DOHH2 (cell line): ENCODE data around the gene LRPPRC.
"Not testable (repeated sequence)": the region's sequence is repeated elsewhere in the genome, so short reads cannot be mapped to it uniquely, and the experiment has no call there.

Source experiments
- H3F3A ChIP-seq: fragments of 200-600 bp; sonication (generic), shearing (Covaris generic); 2 replicates; pipeline ENCODE4 v1.6.0; 2016; ENCODE audit warnings: antibody characterized with exemption, mild to moderate bottlenecking; ENCODE audit not compliant: control insufficient read depth, insufficient read depth
- H3K27ac ChIP-seq: fragments of 200-600 bp; sonication (generic); 2 replicates; pipeline ENCODE4 v1.5.1; 2014; ENCODE audit warnings: low read depth, mild to moderate bottlenecking, low read length, moderate library complexity
- H3K27me3 ChIP-seq: fragments of 200-600 bp; sonication (generic); 2 replicates; pipeline ENCODE4 v1.6.1; 2014; ENCODE audit warnings: mild to moderate bottlenecking, low read length, mixed read lengths; ENCODE audit not compliant: control insufficient read depth
- H3K36me3 ChIP-seq: fragments of 200-600 bp; sonication (generic); 2 replicates; pipeline ENCODE4 v1.6.1; 2014; ENCODE audit warnings: mild to moderate bottlenecking, low read length, moderate library complexity, mixed read lengths; ENCODE audit not compliant: control insufficient read depth
- H3K4me1 ChIP-seq: fragments of 200-600 bp; sonication (generic); 2 replicates; pipeline ENCODE4 v1.6.1; 2014; ENCODE audit warnings: mild to moderate bottlenecking, low read length, mixed read lengths; ENCODE audit not compliant: control insufficient read depth
- H3K4me2 ChIP-seq: fragments of 200-600 bp; sonication (generic); 2 replicates; pipeline ENCODE4 v1.6.0; 2014; ENCODE audit warnings: mild to moderate bottlenecking, low read length, moderate library complexity
- H3K4me3 ChIP-seq: fragments of 200-600 bp; sonication (generic); 2 replicates; pipeline ENCODE4 v1.5.1; 2014; ENCODE audit warnings: mild to moderate bottlenecking, low read length, mixed read lengths
- H3K79me2 ChIP-seq: fragments of 200-600 bp; sonication (generic); 2 replicates; pipeline ENCODE4 v1.6.1; 2014; ENCODE audit warnings: mild to moderate bottlenecking, low read length, mixed read lengths; ENCODE audit not compliant: control insufficient read depth
- H3K9me2 ChIP-seq: fragments of 200-600 bp; sonication (generic); replicated peaks from 2 replicates; pipeline ENCODE4 v1.6.1; 2014; ENCODE audit warnings: mild to moderate bottlenecking, low read length, mixed read lengths; ENCODE audit not compliant: control insufficient read depth
- H3K9me3 ChIP-seq: fragments of 200-600 bp; sonication (generic); 2 replicates; pipeline ENCODE4 v1.6.1; 2014; ENCODE audit warnings: antibody characterized with exemption, low read length, mixed read lengths; ENCODE audit not compliant: control insufficient read depth, insufficient read depth
- H4K20me1 ChIP-seq: fragments of 200-600 bp; sonication (generic); 2 replicates; pipeline ENCODE4 v1.6.0; 2014; ENCODE audit warnings: low read depth, mild to moderate bottlenecking, antibody characterized with exemption, low read length, moderate library complexity; ENCODE audit not compliant: control insufficient read depth, insufficient read depth
- CTCF ChIP-seq: fragments of 200-600 bp; sonication (generic); IDR thresholded peaks from one replicate; pipeline ENCODE4 v1.5.1; 2014; ENCODE audit warnings: antibody characterized with exemption, mild to moderate bottlenecking, low read depth, low read length; ENCODE audit not compliant: poor library complexity, severe bottlenecking
- EZH2phosphoT487 ChIP-seq: fragments of 200-600 bp; sonication (generic); IDR thresholded peaks from 2 replicates; pipeline ENCODE4 v1.6.1; 2017; ENCODE audit warnings: borderline replicate concordance, mild to moderate bottlenecking, antibody characterized with exemption, low read length, moderate library complexity, mixed read lengths

LRPPRC gene

GRCh38 chr2:44016282-44016681, 20.5 kb upstream of the LRPPRC start:
- Histone ChIP-seq H3K4me2 (no peak overlapping the region), H3F3A (no peaks in the 10 kb centered on the region), H3K9me3 (no peaks in the 10 kb centered on the region), H3K79me2 (no peaks in the 10 kb centered on the region), H3K27me3 (peaks cover 11% of the 10 kb centered on the region), H3K27ac (no peak overlapping the region), H3K9me2 (no peaks in the 10 kb centered on the region), H4K20me1 (no peaks in the 10 kb centered on the region), H3K36me3 (no peaks in the 10 kb centered on the region), H3K4me1 (no peaks in the 10 kb centered on the region), H3K4me3 (no peak overlapping the region)
- no peak for TF ChIP-seq CTCF
- TF ChIP-seq EZH2phosphoT487: no peak

DNA sequence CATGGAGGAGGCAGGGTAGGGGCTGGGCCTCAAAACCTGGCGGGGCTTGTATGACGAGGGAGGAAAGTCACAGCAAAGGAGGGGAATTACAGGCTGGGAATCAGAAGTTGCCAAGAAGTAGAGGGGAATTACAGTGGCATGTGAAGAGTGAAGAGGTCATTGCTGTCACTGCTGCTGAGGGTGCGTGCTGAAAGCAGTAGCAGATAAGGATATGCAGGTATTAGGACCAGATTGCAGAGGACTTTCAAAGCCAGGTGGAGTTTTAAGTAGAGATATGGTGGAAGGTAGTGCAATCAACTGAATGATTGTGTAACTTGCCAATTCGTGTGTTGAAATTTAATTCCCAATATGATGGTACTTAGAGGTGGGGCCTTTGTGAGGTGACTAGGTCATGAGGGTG, 19.4 kb upstream of the LRPPRC start:
- no peaks in the 10 kb centered on the region for H3K9me2 ChIP-seq
- no peak overlapping the region for H3K27ac ChIP-seq
- no peaks in the 10 kb centered on the region for H3F3A ChIP-seq
- H3K27me3 ChIP-seq: peaks cover 12% of the 10 kb centered on the region
- H3K79me2 ChIP-seq: no peaks in the 10 kb centered on the region
- no peak overlapping the region for H3K4me3 ChIP-seq
- H4K20me1 ChIP-seq: no peaks in the 10 kb centered on the region
- TF ChIP-seq EZH2phosphoT487 (no peak), CTCF (no peak)
- no peaks in the 10 kb centered on the region for H3K9me3 ChIP-seq
- H3K4me1 ChIP-seq: no peaks in the 10 kb centered on the region
- H3K36me3 ChIP-seq: no peaks in the 10 kb centered on the region
- H3K4me2 ChIP-seq: no peak overlapping the region

DNA sequence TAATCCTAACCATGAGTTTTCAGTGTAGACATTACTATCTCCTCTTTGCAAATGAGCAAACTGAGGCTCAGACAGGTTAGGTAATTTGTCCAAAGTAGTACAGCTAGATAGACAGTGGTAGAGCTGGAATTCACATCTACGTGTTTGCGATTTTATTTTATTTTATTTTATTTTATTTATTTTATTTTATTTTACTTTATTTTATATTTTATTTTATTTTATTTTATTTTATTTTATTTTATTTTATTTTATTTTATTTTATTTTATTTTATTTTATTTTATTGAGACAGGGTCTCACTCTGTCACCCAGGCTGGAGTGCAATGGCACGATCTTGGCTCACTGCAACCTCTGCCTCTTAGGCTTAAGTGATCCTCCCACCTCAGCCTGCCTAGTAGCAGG, 17.4 kb upstream of the LRPPRC start:
- peaks cover 18% of the 10 kb centered on the region for H3K27me3 ChIP-seq
- H3K4me1 ChIP-seq, H3K36me3 ChIP-seq, H3K79me2 ChIP-seq, H3F3A ChIP-seq, H3K27ac ChIP-seq, H4K20me1 ChIP-seq, H3K9me2 ChIP-seq, H3K4me3 ChIP-seq, H3K4me2 ChIP-seq, H3K9me3 ChIP-seq: not testable (repeated sequence)

DNA sequence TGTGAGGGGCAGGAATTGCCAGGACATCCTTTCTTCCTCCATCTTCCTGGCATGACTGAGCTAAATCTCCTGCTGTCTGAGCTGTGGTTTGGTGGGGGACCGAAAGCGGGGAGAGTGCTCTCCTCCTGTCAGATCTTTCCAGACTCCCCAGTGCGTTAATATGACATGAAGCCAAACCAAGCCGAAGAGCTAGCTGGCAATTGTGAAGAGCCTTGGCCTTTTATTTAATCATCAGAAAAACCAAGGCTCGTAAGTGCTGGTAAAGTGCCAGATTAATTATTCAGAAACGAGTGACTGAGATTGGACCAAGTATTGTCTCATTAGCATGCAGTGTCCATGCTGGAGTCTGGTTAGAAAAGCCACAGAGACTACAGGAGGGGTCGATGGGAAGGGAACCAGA, 14.5 kb upstream of the LRPPRC start:
- TF ChIP-seq EZH2phosphoT487: no peak
- no peak for TF ChIP-seq CTCF

More for the DNA sequence above, 14.5 kb upstream of the LRPPRC start:
- H3K9me2 ChIP-seq: no peaks in the 10 kb centered on the region
- no peak overlapping the region for H3K27ac ChIP-seq
- H3K9me3 ChIP-seq: no peaks in the 10 kb centered on the region
- H3F3A ChIP-seq: no peaks in the 10 kb centered on the region
- no peaks in the 10 kb centered on the region for H3K36me3 ChIP-seq
- H3K4me1 ChIP-seq: peaks cover 5% of the 10 kb centered on the region; the same call in 1 of the 2 replicates
- no peak overlapping the region for H3K4me3 ChIP-seq
- no peak overlapping the region for H3K4me2 ChIP-seq
- H4K20me1 ChIP-seq: no peaks in the 10 kb centered on the region
- peaks cover 18% of the 10 kb centered on the region for H3K27me3 ChIP-seq
- H3K79me2 ChIP-seq: no peaks in the 10 kb centered on the region
